ENCODE data around the gene PALM. TPM values are rescaled to one million over a fixed set of nuclear protein-coding genes. Genes with fewer than 3 reads are reported as not detected.

The PALM gene
- total and polyA plus RNA-seq, 4 donors, result 0.92 to 5.1 (median 4.3) TPM

- no peak for DNase-seq (ENCODE audit: low spot score)
- H3K9ac ChIP-seq (ENCODE audit: low read depth in 1 of 2, low read length in 2 of 2), result no peak overlapping the region
- H3K9me3 ChIP-seq (ENCODE audit: control insufficient read depth in 4 of 4, low read length in 3 of 4), result no peaks in the 10 kb centered on the region
- no peak overlapping the region for H3K4me3 ChIP-seq (ENCODE audit: low read depth in 1 of 3, low read length in 3 of 3)
- H3K27me3 ChIP-seq (ENCODE audit: control insufficient read depth in 4 of 4, insufficient read depth in 4 of 4, low read length in 3 of 4), result no peaks in the 10 kb centered on the region
- no peaks in the 10 kb centered on the region for H3K36me3 ChIP-seq (ENCODE audit: control insufficient read depth in 4 of 4, insufficient read depth in 3 of 4, low read depth in 1 of 4, low read length in 3 of 4)
- 75% methylated on average over 24 of the region's 24 CpGs for WGBS
- no peaks in the 10 kb centered on the region for H3K4me1 ChIP-seq (ENCODE audit: control insufficient read depth in 4 of 4, insufficient read depth in 4 of 4, low read length in 3 of 4)
- H3K27ac ChIP-seq (ENCODE audit: low read depth in 1 of 2, low read length in 2 of 2), result no peak overlapping the region
- TF ChIP-seq REST (IDR thresholded peaks at IDR 0.05) (no peak), CTCF (IDR thresholded peaks at IDR 0.05; ENCODE audit: low read depth, low read length, missing input control) (no peak), EGR1 (IDR thresholded peaks at IDR 0.05; ENCODE audit: low read depth in 2 of 2) (no peak), ATF3 (IDR thresholded peaks at IDR 0.05) (no peak), TAF1 (conservative IDR thresholded peaks at IDR 0.05) (no peak), RAD21 (IDR thresholded peaks at IDR 0.05) (no peak), GABPA (IDR thresholded peaks at IDR 0.05 in 1 of 2, conservative IDR thresholded peaks at IDR 0.05 in 1 of 2) (no peak), HNF4G (IDR thresholded peaks at IDR 0.05) (no peak)
These were observed 23.7 kb downstream of the PALM start for GRCh38 chr19:732148-733069.

GRCh38 chr19:734716-735115, 26.0 kb downstream of the PALM start:
- WGBS, result 72% methylated on average over 13 of the region's 13 CpGs
- TF ChIP-seq FOXA1 (IDR thresholded peaks at IDR 0.05) (no peak), ATF3 (IDR thresholded peaks at IDR 0.05) (no peak), YY1 (IDR thresholded peaks at IDR 0.05) (no peak), JUND (IDR thresholded peaks at IDR 0.05) (no peak), CTCF (IDR thresholded peaks at IDR 0.05; ENCODE audit: low read depth, low read length, missing input control) (no peak), EGR1 (IDR thresholded peaks at IDR 0.05; ENCODE audit: low read depth in 2 of 2) (no peak), SP1 (IDR thresholded peaks at IDR 0.05) (no peak), MAX (IDR thresholded peaks at IDR 0.05) (no peak), NR2F2 (IDR thresholded peaks at IDR 0.05) (no peak), RXRA (IDR thresholded peaks at IDR 0.05) (no peak), FOXA2 (IDR thresholded peaks at IDR 0.05) (no peak)
- DNase-seq (ENCODE audit: low spot score), result no peak
- H3K4me3 ChIP-seq (ENCODE audit: low read depth in 1 of 3, low read length in 3 of 3), result no peak overlapping the region
- H3K27ac ChIP-seq (ENCODE audit: low read depth in 1 of 2, low read length in 2 of 2), result no peak overlapping the region
- no peak overlapping the region for H3K9ac ChIP-seq (ENCODE audit: low read depth in 1 of 2, low read length in 2 of 2)
- peaks cover 0 to 6% (median 4%) of the 10 kb centered on the region in 4 donors for H3K4me1 ChIP-seq (ENCODE audit: control insufficient read depth in 4 of 4, insufficient read depth in 4 of 4, low read length in 3 of 4)
- no peaks in the 10 kb centered on the region for H3K9me3 ChIP-seq (ENCODE audit: control insufficient read depth in 4 of 4, low read length in 3 of 4)
- no peaks in the 10 kb centered on the region for H3K36me3 ChIP-seq (ENCODE audit: control insufficient read depth in 4 of 4, insufficient read depth in 3 of 4, low read depth in 1 of 4, low read length in 3 of 4)
- no peaks in the 10 kb centered on the region for H3K27me3 ChIP-seq (ENCODE audit: control insufficient read depth in 4 of 4, insufficient read depth in 4 of 4, low read length in 3 of 4)
